NOMO-1 treated with DMSO at 0.1 percent for 48 hours (cell line): ENCODE results near the gene SLC66A1.

Experiments used
- DNase-seq: peaks from one replicate; lab custom pipeline; 2025; ENCODE audit not compliant: unreplicated experiment; lab: John Stamatoyannopoulos, UW

SLC66A1 gene

GRCh38 chr1:19360432-19360831, 48.3 kb downstream of the SLC66A1 start:
- DNase-seq = no peak

- no peak for DNase-seq
Measured at GRCh38 chr1:19360843-19361610, 48.9 kb downstream of the SLC66A1 start.

- DNase-seq = no peak
Measured at GRCh38 chr1:19361611-19362147, 49.6 kb downstream of the SLC66A1 start.

- no peak for DNase-seq
Measured at GRCh38 chr1:19363536-19364152, 51.5 kb downstream of the SLC66A1 start.

- DNase-seq = no peak
Measured at GRCh38 chr1:19365721-19366120, 53.6 kb downstream of the SLC66A1 start.

- no peak for DNase-seq
Measured at GRCh38 chr1:19366599-19367536, 54.7 kb downstream of the SLC66A1 start.

- no peak for DNase-seq
Measured at GRCh38 chr1:19367584-19368041, 55.5 kb downstream of the SLC66A1 start.

- no peak for DNase-seq
Measured at GRCh38 chr1:19368050-19368449, 55.9 kb downstream of the SLC66A1 start.

GRCh38 chr1:19368964-19369363, 56.8 kb downstream of the SLC66A1 start:
- no peak for DNase-seq

- DNase-seq = no peak
Measured at GRCh38 chr1:19369396-19370090, 57.4 kb downstream of the SLC66A1 start.

GRCh38 chr1:19370453-19371170, 58.5 kb downstream of the SLC66A1 start:
- DNase-seq = no peak

- DNase-seq = no peak
Measured at GRCh38 chr1:19371226-19372135, 59.4 kb downstream of the SLC66A1 start.

GRCh38 chr1:19372136-19372514, 60.0 kb downstream of the SLC66A1 start:
- DNase-seq = no peak

GRCh38 chr1:19372602-19373001, 60.5 kb downstream of the SLC66A1 start:
- no peak for DNase-seq

GRCh38 chr1:19373211-19374082, 61.3 kb downstream of the SLC66A1 start:
- no peak for DNase-seq

GRCh38 chr1:19374083-19374801, 62.1 kb downstream of the SLC66A1 start:
- no peak for DNase-seq

GRCh38 chr1:19374926-19375325, 62.8 kb downstream of the SLC66A1 start:
- no peak for DNase-seq
